Head of caudate nucleus (tissue), 42 donors: ENCODE data around the gene KCND3.

Experiments used
- DNase-seq, 42 donors: peaks; one replicate each; pipeline versions ENCODE4 v3.0.0 to v3.0.0-alpha.2; 2020 to 2021; ENCODE audit warnings: mixed read lengths in 7 of 42
- intact Hi-C: fragments of 100-400 bp; cut with DNase I; formaldehyde crosslinking; loops from one replicate; pipeline ENCODE4 v1.15.0; 2022

KCND3 gene

GRCh38 chr1:111777301-111777700, 212.2 kb downstream of the KCND3 start:
- intact Hi-C loops = no loop called here

GRCh38 chr1:111776861-111777260, 212.6 kb downstream of the KCND3 start:
- peak in 7 of 42 donors; percentile 5 to 60 (median 21) for DNase-seq
- intact Hi-C loops = no loop called here

More at GRCh38 chr1:111777301-111777700, 212.2 kb downstream of the KCND3 start:
- no peak for DNase-seq

- no peak for DNase-seq
- intact Hi-C loops = no loop called here
Observed at GRCh38 chr1:111776391-111776790, 213.1 kb downstream of the KCND3 start.

GRCh38 chr1:111775966-111776365, 213.5 kb downstream of the KCND3 start:
- intact Hi-C loops = no loop called here
- no peak for DNase-seq

GRCh38 chr1:111770916-111771315, 218.6 kb downstream of the KCND3 start:
- intact Hi-C loops = no loop called here
- peak in 1 of 42 donors; percentile 27 for DNase-seq

- DNase-seq = peak in 23 of 42 donors; percentile 21 to 81 (median 49)
- intact Hi-C loops = no loop called here
Observed at GRCh38 chr1:111769517-111770146, 219.8 kb downstream of the KCND3 start.

- DNase-seq = peak in 1 of 42 donors; percentile 3
- intact Hi-C loops = no loop called here
Observed at GRCh38 chr1:111768625-111769024, 220.8 kb downstream of the KCND3 start.

- intact Hi-C loops = no loop called here
Observed at GRCh38 chr1:111768023-111768422, 221.4 kb downstream of the KCND3 start.

GRCh38 chr1:111762332-111762731, 227.1 kb downstream of the KCND3 start:
- DNase-seq = no peak
- intact Hi-C loops = no loop called here

More at GRCh38 chr1:111768023-111768422, 221.4 kb downstream of the KCND3 start:
- no peak for DNase-seq

GRCh38 chr1:111761717-111762116, 227.8 kb downstream of the KCND3 start:
- no peak for DNase-seq
- intact Hi-C loops = no loop called here

GRCh38 chr1:111758373-111758772, 231.1 kb downstream of the KCND3 start:
- no peak for DNase-seq
- intact Hi-C loops = loop anchor here (5.0 to 10.0 kb wide), 2 partner anchors 41 to 254 kb away; partner anchors contain the start of genes ADORA3 and TMIGD3

GRCh38 chr1:111756124-111756513, 233.3 kb downstream of the KCND3 start:
- intact Hi-C loops = loop anchor here (5.0 to 10.0 kb wide), 2 partner anchors 39 to 251 kb away; partner anchors contain the start of genes ADORA3 and TMIGD3
- no peak for DNase-seq

GRCh38 chr1:111755331-111756123, 233.9 kb downstream of the KCND3 start, which contains the start of gene DDX20:
Gene DDX20 (plus strand): TSS chr1:111755901. CDS start chr1:111755925, 24 bp downstream.
- intact Hi-C loops = loop anchor here (2.0 to 10.0 kb wide), 3 partner anchors 17 to 251 kb away; partner anchors contain the start of genes ADORA3, INKA2 and TMIGD3
- peak; percentile 78 to 97 (median 93) for DNase-seq

GRCh38 chr1:111754984-111755330, 234.5 kb downstream of the KCND3 start:
- intact Hi-C loops = loop anchor here (2.0 to 10.0 kb wide), 3 partner anchors 16 to 250 kb away; partner anchors contain the start of genes ADORA3, INKA2 and TMIGD3
- peak in 36 of 42 donors; percentile 26 to 81 (median 55) for DNase-seq

GRCh38 chr1:111751906-111752575, 237.4 kb downstream of the KCND3 start:
- intact Hi-C loops = loop anchor here (10.0 kb wide), 1 partner anchor 247 kb away; the partner anchor contains the start of genes ADORA3 and TMIGD3
- DNase-seq = no peak

GRCh38 chr1:111750856-111751255, 238.6 kb downstream of the KCND3 start:
- intact Hi-C loops = loop anchor here (10.0 kb wide), 1 partner anchor 246 kb away; the partner anchor contains the start of genes ADORA3 and TMIGD3

GRCh38 chr1:111749628-111750027, 239.8 kb downstream of the KCND3 start:
- intact Hi-C loops = loop anchor here (10.0 kb wide), 1 partner anchor 245 kb away; the partner anchor contains the start of genes ADORA3 and TMIGD3
- no peak for DNase-seq

More at GRCh38 chr1:111750856-111751255, 238.6 kb downstream of the KCND3 start:
- peak in 5 of 42 donors; percentile 30 to 67 (median 44) for DNase-seq

- no peak for DNase-seq
- intact Hi-C loops = no loop called here
Observed at GRCh38 chr1:111747947-111748346, 241.5 kb downstream of the KCND3 start.

GRCh38 chr1:111747282-111747734, 242.2 kb downstream of the KCND3 start:
- DNase-seq = peak in 8 of 42 donors; percentile 29 to 76 (median 44)
- intact Hi-C loops = no loop called here
